Kidney (tissue), 14 donors: Measurements from ENCODE around the gene PLXNA2. TPM values are rescaled to one million over a fixed set of nuclear protein-coding genes. Genes with fewer than 3 reads are reported as not detected.
A peak's percentile ranks its signal among the peaks of the same experiment; 100 is the strongest.

Experiments used
- DNase-seq, 5 donors: peaks; one replicate each; pipeline ENCODE4 v3.0.0-alpha.2; 2013 to 2020
- FAIRE-seq: peaks from 2 replicates; lab custom pipeline; 2012; peaks lifted over from hg19 to GRCh38; lab: Jason Lieb, UNC
- H3K27ac ChIP-seq, 2 donors: one replicate each; pipeline ENCODE4 v1.7.0; 2013; ENCODE audit warnings: low read depth in 2 of 2, low read length in 2 of 2, inconsistent platforms in 1 of 2
- H3K27me3 ChIP-seq: one replicate; pipeline ENCODE4 v1.7.1; 2013; ENCODE audit warnings: low read length, inconsistent platforms; ENCODE audit not compliant: control insufficient read depth, insufficient read depth
- H3K36me3 ChIP-seq, 3 donors: one replicate each; pipeline versions ENCODE4 v1.7.0 to v1.7.1; 2013; ENCODE audit warnings: low read length in 3 of 3, control low read depth in 1 of 3, inconsistent platforms in 1 of 3; ENCODE audit not compliant: insufficient read depth in 3 of 3, control insufficient read depth in 2 of 3
- H3K4me1 ChIP-seq, 3 donors: one replicate each; pipeline versions ENCODE4 v1.7.0 to v1.7.1; 2013; ENCODE audit warnings: low read length in 3 of 3, inconsistent platforms in 1 of 3, low read depth in 1 of 3; ENCODE audit not compliant: control insufficient read depth in 2 of 3, insufficient read depth in 2 of 3
- H3K4me3 ChIP-seq, 3 donors: one replicate each; pipeline versions ENCODE4 v1.7.0 to v1.8.1; 2013; ENCODE audit warnings: low read length in 3 of 3, control low read depth in 1 of 3, inconsistent platforms in 1 of 3
- H3K9ac ChIP-seq, 3 donors: one replicate each; pipeline versions ENCODE4 v1.7.0 to v1.7.1; 2013; ENCODE audit warnings: low read length in 3 of 3, control low read depth in 1 of 3, inconsistent platforms in 1 of 3
- H3K9me3 ChIP-seq, 3 donors: one replicate each; pipeline versions ENCODE4 v1.7.0 to v1.7.1; 2013; ENCODE audit warnings: low read length in 3 of 3, control low read depth in 1 of 3, inconsistent platforms in 1 of 3; ENCODE audit not compliant: control insufficient read depth in 2 of 3, insufficient read depth in 1 of 3
- CTCF ChIP-seq: IDR thresholded peaks from 3 replicates; pipeline ENCODE4 v1.5.1; 2012; ENCODE audit warnings: mild to moderate bottlenecking, moderate library complexity, borderline replicate concordance; ENCODE audit not compliant: insufficient read depth; ENCODE audit errors: extremely low read depth
- intact Hi-C: fragments of 100-400 bp; cut with DNase I; formaldehyde crosslinking; loops from one replicate; pipeline ENCODE4 v1.11.1; 2022
- polyA plus RNA-seq: library from polyadenylated mRNA; stranded (reverse); fragments of 350-450 nt; fragmentation: Illumina TruSeq; extraction: RNeasy Lipid Tissue Mini Kit (QIAGEN cat#74804); gene quantifications from one replicate; pipeline ENCODE4 v1.2.3, GENCODE V29; 2014; ENCODE audit warnings: low read depth, low replicate concordance; ENCODE audit not compliant: insufficient read depth
- total RNA-seq: library from RNA; stranded (reverse); fragmentation: NEBNext Ultra II Directional; extraction: Animal tissue kit (Norgen Biotek cat#: 25700); gene quantifications from one replicate; pipeline ENCODE4 v1.2.1, GENCODE V29; 2021
- donor health status: control.
- donor health status: control.
- donor health status: control.
- donor health status: control.
- donor health status: control.
- donor health status: DM: yes; HTN: yes; CAD: no.
- donor health status: Normal renal cell carcinoma (clear cell type).

Gene PLXNA2
- total and polyA plus RNA-seq, 2 donors from 2014 or later = 2.4 to 27.9 TPM

- FAIRE-seq = no peak
- H3K4me1 ChIP-seq = peaks cover 0 to 18% (median 14%) of the 10 kb centered on the region in 3 donors
- H3K4me3 ChIP-seq = no peak overlapping the region
- no peaks in the 10 kb centered on the region for H3K27me3 ChIP-seq
- no peak for DNase-seq
- TF ChIP-seq CTCF = no peak
- intact Hi-C loops = no loop called here
- H3K27ac ChIP-seq = peak overlapping the region in 1 of 2 donors; percentile 73
- H3K9ac ChIP-seq = no peak overlapping the region
- peaks cover 0 to 8% (median 5%) of the 10 kb centered on the region in 3 donors for H3K36me3 ChIP-seq
- no peaks in the 10 kb centered on the region for H3K9me3 ChIP-seq
Measured at GRCh38 chr1:208218237-208219097, 25.7 kb downstream of the PLXNA2 start.

GRCh38 chr1:208217781-208218180, 26.4 kb downstream of the PLXNA2 start:
- Histone ChIP-seq H3K36me3 (peaks cover 0 to 8% (median 5%) of the 10 kb centered on the region in 3 donors), H3K4me1 (peaks cover 0 to 20% (median 19%) of the 10 kb centered on the region in 3 donors), H3K27ac (no peak overlapping the region), H3K27me3 (no peaks in the 10 kb centered on the region), H3K9ac (no peak overlapping the region), H3K4me3 (no peak overlapping the region), H3K9me3 (no peaks in the 10 kb centered on the region)
- no peak for TF ChIP-seq CTCF
- DNase-seq (no peak), FAIRE-seq (no peak)
- intact Hi-C loops = no loop called here

GRCh38 chr1:208216806-208217205, 27.4 kb downstream of the PLXNA2 start:
- Histone ChIP-seq H3K27me3 (no peaks in the 10 kb centered on the region), H3K4me1 (peaks cover 0 to 23% (median 21%) of the 10 kb centered on the region in 3 donors), H3K27ac (no peak overlapping the region), H3K4me3 (no peak overlapping the region), H3K9me3 (no peaks in the 10 kb centered on the region), H3K36me3 (peaks cover 0 to 8% (median 5%) of the 10 kb centered on the region in 3 donors), H3K9ac (no peak overlapping the region)
- intact Hi-C loops = no loop called here
- DNase-seq (no peak), FAIRE-seq (no peak)
- no peak for TF ChIP-seq CTCF
